ENCODE measurements around the gene CDK6. TPM values are rescaled to one million over a fixed set of nuclear protein-coding genes. Genes with fewer than 3 reads are reported as not detected.
A peak's percentile ranks its signal among the peaks of the same experiment; 100 is the strongest.

The CDK6 gene
- total and polyA plus RNA-seq, 9 of the 15 experiments (the other 6 are each of a cell fraction or from before 2014, with no cell fraction given), result 7.6 to 109 (median 44.4) TPM

DNA sequence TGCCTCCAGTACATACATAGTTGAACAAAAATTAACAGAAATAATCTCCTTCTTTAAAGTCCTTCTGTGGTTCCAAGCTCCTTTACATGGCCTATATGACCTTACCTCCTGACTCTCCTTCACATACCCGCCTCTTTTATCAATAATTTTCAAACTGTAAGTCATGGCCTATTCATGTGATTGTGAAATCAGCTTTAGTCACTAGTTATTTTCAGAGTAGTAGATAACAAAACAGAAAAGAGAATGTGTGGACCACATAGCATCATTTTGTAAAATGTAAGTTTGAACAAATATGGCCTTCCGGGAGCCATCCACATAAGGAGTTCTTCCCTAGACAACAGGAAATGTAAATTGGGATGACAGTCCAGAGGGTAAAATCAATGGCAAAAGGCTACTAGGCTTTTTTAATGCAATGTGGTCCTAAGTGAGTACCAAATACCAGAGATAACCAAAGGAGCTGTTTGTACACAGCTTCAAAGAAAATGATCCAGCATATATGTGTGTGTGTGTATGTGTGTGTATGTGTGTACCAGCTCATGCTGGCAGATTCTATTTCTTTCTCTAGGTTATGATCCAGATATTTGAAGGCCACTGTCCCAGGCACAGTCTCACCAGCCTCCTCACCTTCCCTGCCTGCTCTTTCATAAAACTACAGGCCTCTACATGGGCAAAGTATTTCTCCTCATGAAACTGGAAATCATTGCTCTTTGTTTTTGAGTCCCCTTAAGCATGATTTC is 233.9 kb downstream of the CDK6 start:
- Histone ChIP-seq H3K4me1 (replicated peaks in 1 of 2; ENCODE audit: control insufficient read depth in 2 of 2, insufficient read depth in 2 of 2, low read length in 2 of 2) (no peaks in the 10 kb centered on the region), H3K27me3 (ENCODE audit: control insufficient read depth in 2 of 2, insufficient read depth in 2 of 2, low read length in 2 of 2) (0 out of 5 replicates have a peak, but pooled peaks cover 0 to 4% of the 10 kb centered on the region in 2 experiments), H3K4me3 (no peak overlapping the region), H2AFZ (ENCODE audit: low read depth, low read length) (no peak overlapping the region), H3K79me2 (ENCODE audit: control insufficient read depth, insufficient read depth, low read length) (no peaks in the 10 kb centered on the region), H3K9me1 (ENCODE audit: control insufficient read depth, insufficient read depth, low read length) (no peaks in the 10 kb centered on the region), H3K4me2 (ENCODE audit: insufficient read depth, low read length) (no peak overlapping the region), H3K9ac (ENCODE audit: insufficient read depth in 1 of 2, low read depth in 2 of 2, low read length in 2 of 2) (no peak overlapping the region), H3K27ac (ENCODE audit: extremely low read depth, low read depth, low read length) (no peak overlapping the region), H3K36me3 (ENCODE audit: control insufficient read depth, insufficient read depth, low read length) (no peaks in the 10 kb centered on the region), H3K9me3 (replicated peaks; ENCODE audit: control insufficient read depth, insufficient read depth, low read depth, low read length) (no peaks in the 10 kb centered on the region), H4K20me1 (replicated peaks; ENCODE audit: control insufficient read depth, insufficient read depth, low read length) (no peaks in the 10 kb centered on the region)
- DNase-seq (ENCODE audit: extremely low read depth in 1 of 4, low spot score in 3 of 4) (no peak), FAIRE-seq (no peak), ATAC-seq (no peak; the same call in 1 of the 3 replicates)
- in situ Hi-C loops (cut with MboI), result no loop called here
- CTCF ChIA-PET (ENCODE audit: low intra/inter-chr PET ratio), result no interaction called here
- WGBS (ENCODE audit: insufficient coverage, low coverage, missing lambda C conversion rate), result 74% methylated on average over 2 of the region's 2 CpGs
- intact Hi-C loops (cut with micrococcal nuclease), result no loop called here
- TF ChIP-seq MEF2D (tag; conservative IDR thresholded peaks at IDR 0.05; ENCODE audit: low read depth) (no peak), CEBPB (tag; IDR thresholded peaks at IDR 0.05) (peak; percentile 82), TSC22D4 (tag; IDR thresholded peaks at IDR 0.05) (no peak), MEF2A (IDR thresholded peaks at IDR 0.05; ENCODE audit: control insufficient read depth, low read depth, low read length) (0 out of 2 replicates have a peak, but pooled peaks have one; percentile 6), STAG1 (CRISPR knock-in tag; IDR thresholded peaks at IDR 0.05; ENCODE audit: borderline replicate concordance) (no peak), CEBPG (CRISPR knock-in tag; IDR thresholded peaks at IDR 0.05) (no peak), CEBPG (tag; conservative IDR thresholded peaks at IDR 0.05 in 1 of 2, IDR thresholded peaks at IDR 0.05 in 1 of 2) (0 out of 4 replicates have a peak, but pooled peaks of 1 of the 2 experiments have one; percentile 19)
- TF ChIP-seq, protein P1, sequence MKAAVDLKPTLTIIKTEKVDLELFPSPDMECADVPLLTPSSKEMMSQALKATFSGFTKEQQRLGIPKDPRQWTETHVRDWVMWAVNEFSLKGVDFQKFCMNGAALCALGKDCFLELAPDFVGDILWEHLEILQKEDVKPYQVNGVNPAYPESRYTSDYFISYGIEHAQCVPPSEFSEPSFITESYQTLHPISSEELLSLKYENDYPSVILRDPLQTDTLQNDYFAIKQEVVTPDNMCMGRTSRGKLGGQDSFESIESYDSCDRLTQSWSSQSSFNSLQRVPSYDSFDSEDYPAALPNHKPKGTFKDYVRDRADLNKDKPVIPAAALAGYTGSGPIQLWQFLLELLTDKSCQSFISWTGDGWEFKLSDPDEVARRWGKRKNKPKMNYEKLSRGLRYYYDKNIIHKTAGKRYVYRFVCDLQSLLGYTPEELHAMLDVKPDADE (conservative IDR thresholded peaks at IDR 0.05; ENCODE audit: control insufficient read depth, low read depth, low read length), result no peak
- TF ChIP-seq, protein P2, sequence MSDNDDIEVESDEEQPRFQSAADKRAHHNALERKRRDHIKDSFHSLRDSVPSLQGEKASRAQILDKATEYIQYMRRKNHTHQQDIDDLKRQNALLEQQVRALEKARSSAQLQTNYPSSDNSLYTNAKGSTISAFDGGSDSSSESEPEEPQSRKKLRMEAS (CRISPR knock-in tag; IDR thresholded peaks at IDR 0.05), result no peak
- BruUV-seq (replicated peaks), result no TSS peak
- POLR2A ChIA-PET, result interaction anchor here (1.1 to 1.2 kb wide), 2 partner anchors 9 to 12 kb away, joined by 3 to 5 read pairs; partner anchors contain the start of gene FAM133B

Measured in K562 (cell line).